IMR-90 (cell line): ENCODE data around the gene ANGEL1.

Experiments used
- BHLHE40 ChIP-seq: fragments of 150-350 bp; IDR thresholded peaks from 2 replicates; pipeline ENCODE4 v1.6.1; 2016; ENCODE audit warnings: mild to moderate bottlenecking, low read depth, low read length
- CTCF ChIP-seq: conservative IDR thresholded peaks from 2 replicates; pipeline ENCODE4 v1.5.1; 2012; ENCODE audit warnings: mild to moderate bottlenecking, low read depth, low read length, improper control_type of control experiment

- TF ChIP-seq CTCF (no peak), BHLHE40 (no peak)
These were observed 17.9 kb upstream of the ANGEL1 start for GRCh38 chr14:76830556-76830955.
